ENCODE measurements around the gene DNAJA2. TPM values are rescaled to one million over a fixed set of nuclear protein-coding genes. Genes with fewer than 3 reads are reported as not detected.

Gene DNAJA2
- total RNA-seq, 5 donors from 2014 or later (not counting 1 experiment from before 2014, with no cell fraction given): 60.4 to 75.3 (median 67.4) TPM

DNA sequence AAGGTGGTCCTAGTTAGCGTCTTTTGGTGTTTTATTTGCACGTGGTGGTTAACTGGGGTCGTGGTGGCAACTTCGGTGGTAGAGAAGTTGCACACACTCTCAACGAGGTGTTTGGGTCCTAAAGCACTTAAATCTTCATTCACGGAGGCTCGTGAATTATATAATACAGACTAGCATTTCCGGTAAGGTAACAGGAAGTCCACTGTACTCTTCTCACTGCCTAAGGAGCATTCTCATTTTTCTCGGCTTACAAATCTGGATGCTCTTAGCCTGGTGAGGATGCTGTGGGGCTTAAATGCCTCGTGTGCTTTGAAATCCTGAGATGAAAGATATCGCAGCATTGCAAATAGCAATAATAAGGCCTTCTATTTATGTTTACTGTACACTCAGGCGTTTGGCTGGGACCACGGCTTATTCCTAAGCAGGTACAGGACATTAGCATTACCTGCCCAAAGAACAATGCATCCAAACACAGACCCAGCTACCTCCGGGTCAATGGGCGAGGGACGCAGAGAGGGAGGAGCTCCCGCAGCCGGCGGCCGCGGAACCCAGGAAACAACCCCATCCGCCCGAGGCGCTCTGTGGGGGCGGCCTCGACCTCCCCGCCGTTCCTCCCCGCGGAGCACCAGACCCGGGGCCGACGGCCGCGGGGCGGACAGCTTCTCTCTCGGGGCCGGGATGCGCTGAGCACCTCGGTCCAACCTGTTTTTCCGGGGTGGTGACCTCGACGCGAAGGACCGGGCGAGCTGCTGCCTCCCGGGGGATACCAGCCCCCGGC, 856 bp downstream of the DNAJA2 start:
- H3K4me1 Mint-ChIP-seq: peaks cover 53 to 70% (median 69%) of the 10 kb centered on the region in 3 donors
- Histone ChIP-seq H3K4me1 (ENCODE audit: control insufficient read depth in 1 of 2, extremely low read depth in 1 of 2, insufficient read depth in 2 of 2, low read length in 2 of 2) (peaks cover 14 to 29% of the 10 kb centered on the region in 2 experiments), H3K4me3 (ENCODE audit: control insufficient read depth in 1 of 2, extremely low read depth in 1 of 2, low read length in 1 of 2) (peak overlapping the region; percentile 62 to 75), H3K36me3 (ENCODE audit: control insufficient read depth in 2 of 2, extremely low read depth in 1 of 2, insufficient read depth in 1 of 2, low read length in 1 of 2) (peaks cover 5 to 31% of the 10 kb centered on the region in 2 donors), H3K9me3 (no peaks in the 10 kb centered on the region), H3K27me3 (replicated peaks in 1 of 2; ENCODE audit: control insufficient read depth in 2 of 2, extremely low read depth in 1 of 2, insufficient read depth in 2 of 2, low read length in 1 of 2) (no peaks in the 10 kb centered on the region), H3K27ac (ENCODE audit: low read length) (peak overlapping the region; percentile 92)
- CTCF ChIA-PET: interaction anchor here (0.6 to 1.3 kb wide), 2 partner anchors 21 to 65 kb away, joined by 3 to 4 read pairs; no protein-coding TSS in a partner anchor
- ATAC-seq (replicated peaks in 1 of 4) (peak; percentile 16 to 50 (median 33)), DNase-seq (peak in 27 of 35 experiments; percentile 4 to 67 (median 21))
- H3K27ac Mint-ChIP-seq: peak overlapping the region; percentile 97 to 99
- H3K9me3 Mint-ChIP-seq: no peaks in the 10 kb centered on the region
- under 1% methylated on average over 38 of the region's 48 CpGs for WGBS (ENCODE audit: insufficient coverage)
- peak overlapping the region; percentile 91 to 98 (median 95) for H3K4me3 Mint-ChIP-seq
- H3K27me3 Mint-ChIP-seq: no peaks in the 10 kb centered on the region
- H3K36me3 Mint-ChIP-seq: peaks cover 28% of the 10 kb centered on the region
- POLR2A ChIA-PET: interaction anchor here (0.9 to 1.2 kb wide), 3 partner anchors 9 to 15 kb away, joined by 3 to 4 read pairs (median 3); no protein-coding TSS in a partner anchor

DNA sequence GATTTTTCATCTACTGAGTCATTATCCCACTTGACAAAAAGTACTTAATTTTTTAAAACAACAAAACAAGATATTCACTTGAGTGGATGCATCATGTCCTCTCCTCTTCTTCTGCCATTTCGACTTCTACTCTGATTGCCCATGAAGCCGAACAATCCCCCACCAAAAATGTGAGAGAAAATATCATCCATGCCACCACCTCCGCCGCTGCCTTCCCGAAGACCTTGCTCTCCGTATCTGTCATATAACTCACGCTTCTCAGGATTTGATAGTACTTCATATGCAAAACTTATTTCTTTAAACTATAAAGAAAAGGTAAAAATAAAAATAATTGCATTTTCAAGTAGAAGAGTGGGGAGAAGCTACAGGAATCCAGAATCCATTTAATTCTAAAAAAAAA, 2.2 kb downstream of the DNAJA2 start:
- Histone ChIP-seq H3K9me3 (no peaks in the 10 kb centered on the region), H3K36me3 (ENCODE audit: control insufficient read depth in 2 of 2, extremely low read depth in 1 of 2, insufficient read depth in 1 of 2, low read length in 1 of 2) (peaks cover 8 to 44% of the 10 kb centered on the region in 2 donors), H3K4me1 (ENCODE audit: control insufficient read depth in 1 of 2, extremely low read depth in 1 of 2, insufficient read depth in 2 of 2, low read length in 2 of 2) (peaks cover 14 to 29% of the 10 kb centered on the region in 2 experiments), H3K27ac (ENCODE audit: low read length) (peak overlapping the region; percentile 92), H3K4me3 (ENCODE audit: control insufficient read depth in 1 of 2, extremely low read depth in 1 of 2, low read length in 1 of 2) (no peak overlapping the region), H3K27me3 (replicated peaks in 1 of 2; ENCODE audit: control insufficient read depth in 2 of 2, extremely low read depth in 1 of 2, insufficient read depth in 2 of 2, low read length in 1 of 2) (no peaks in the 10 kb centered on the region)
- Mint-ChIP-seq H3K27me3 (no peaks in the 10 kb centered on the region), H3K27ac (peak overlapping the region; percentile 51 to 72), H3K4me1 (peaks cover 61 to 73% (median 70%) of the 10 kb centered on the region in 3 donors), H3K4me3 (peak overlapping the region; percentile 32 to 98 (median 49)), H3K9me3 (no peaks in the 10 kb centered on the region), H3K36me3 (peaks cover 39% of the 10 kb centered on the region)
- CTCF ChIA-PET: interaction anchor here (0.5 to 0.9 kb wide), 3 partner anchors 8 to 408 kb away, joined by 3 to 7 read pairs (median 4); no protein-coding TSS in a partner anchor
- POLR2A ChIA-PET: interaction anchor here (0.6 to 0.7 kb wide), 6 partner anchors 9 to 1287 kb away, joined by 3 to 4 read pairs (median 3); no protein-coding TSS in a partner anchor
- ATAC-seq (replicated peaks in 1 of 4): no peak
- no peak for DNase-seq
- WGBS (ENCODE audit: insufficient coverage): no CpG with 5 or more reads among the region's 7 CpGs

DNA sequence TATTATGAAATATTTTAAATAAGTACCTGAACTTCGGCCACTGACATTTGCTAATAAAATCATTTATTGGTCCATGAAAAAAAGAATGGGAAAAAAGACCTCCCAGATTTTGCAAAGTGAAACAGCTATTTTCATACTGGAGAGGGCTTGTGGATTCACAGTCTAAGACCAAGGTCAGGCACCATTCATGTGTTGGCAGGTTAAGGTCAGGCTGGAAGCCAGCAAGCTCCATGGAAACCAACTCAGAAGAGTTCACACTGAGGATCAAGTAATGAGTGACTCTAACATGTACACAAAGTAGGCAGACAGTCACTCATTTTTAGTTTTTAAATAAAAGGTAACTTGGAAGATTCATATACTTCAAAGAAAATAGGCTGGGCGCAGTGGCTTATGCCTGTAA, 3.4 kb downstream of the DNAJA2 start:
- ATAC-seq (replicated peaks in 1 of 4) (no peak), DNase-seq (no peak)
- Histone ChIP-seq H3K9me3 (no peaks in the 10 kb centered on the region), H3K27ac (ENCODE audit: low read length) (no peak overlapping the region), H3K27me3 (replicated peaks in 1 of 2; ENCODE audit: control insufficient read depth in 2 of 2, extremely low read depth in 1 of 2, insufficient read depth in 2 of 2, low read length in 1 of 2) (no peaks in the 10 kb centered on the region), H3K36me3 (ENCODE audit: control insufficient read depth in 2 of 2, extremely low read depth in 1 of 2, insufficient read depth in 1 of 2, low read length in 1 of 2) (peaks cover 8 to 56% of the 10 kb centered on the region in 2 donors), H3K4me3 (ENCODE audit: control insufficient read depth in 1 of 2, extremely low read depth in 1 of 2, low read length in 1 of 2) (no peak overlapping the region), H3K4me1 (ENCODE audit: control insufficient read depth in 1 of 2, extremely low read depth in 1 of 2, insufficient read depth in 2 of 2, low read length in 2 of 2) (peaks cover 14 to 29% of the 10 kb centered on the region in 2 experiments)
- H3K9me3 Mint-ChIP-seq: no peaks in the 10 kb centered on the region
- no peaks in the 10 kb centered on the region for H3K27me3 Mint-ChIP-seq
- no peak overlapping the region for H3K27ac Mint-ChIP-seq
- H3K4me1 Mint-ChIP-seq: peaks cover 54 to 64% (median 63%) of the 10 kb centered on the region in 3 donors
- peaks cover 41% of the 10 kb centered on the region for H3K36me3 Mint-ChIP-seq
- H3K4me3 Mint-ChIP-seq: peak overlapping the region in 1 of 3 donors; percentile 98
- CTCF ChIA-PET: no interaction called here
- WGBS (ENCODE audit: insufficient coverage): 83% methylated on average over 1 of the region's 2 CpGs
- POLR2A ChIA-PET: no interaction called here

DNA sequence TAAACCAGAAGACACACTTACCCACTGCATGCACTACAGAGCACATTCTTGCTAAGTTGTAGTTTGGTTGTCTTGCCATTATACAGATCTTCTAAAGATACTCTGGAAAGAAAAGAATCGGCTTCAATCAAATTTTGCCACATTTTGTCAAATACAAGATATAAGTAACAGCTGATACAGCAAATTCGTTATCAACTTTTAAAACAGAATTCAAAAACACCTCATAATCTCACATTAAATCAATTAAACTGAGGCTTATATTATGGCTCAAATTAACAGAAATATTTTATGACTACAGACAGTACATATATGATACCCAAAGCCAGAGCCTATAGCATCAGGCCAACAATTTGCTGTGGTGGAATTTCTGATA, 5.4 kb downstream of the DNAJA2 start:
- Histone ChIP-seq H3K4me3 (ENCODE audit: control insufficient read depth in 1 of 2, extremely low read depth in 1 of 2, low read length in 1 of 2) (no peak overlapping the region), H3K9me3 (no peaks in the 10 kb centered on the region), H3K27me3 (replicated peaks in 1 of 2; ENCODE audit: control insufficient read depth in 2 of 2, extremely low read depth in 1 of 2, insufficient read depth in 2 of 2, low read length in 1 of 2) (no peaks in the 10 kb centered on the region), H3K4me1 (ENCODE audit: control insufficient read depth in 1 of 2, extremely low read depth in 1 of 2, insufficient read depth in 2 of 2, low read length in 2 of 2) (peaks cover 8 to 19% of the 10 kb centered on the region in 2 experiments), H3K36me3 (ENCODE audit: control insufficient read depth in 2 of 2, extremely low read depth in 1 of 2, insufficient read depth in 1 of 2, low read length in 1 of 2) (peaks cover 11 to 76% of the 10 kb centered on the region in 2 donors), H3K27ac (ENCODE audit: low read length) (no peak overlapping the region)
- Mint-ChIP-seq H3K4me1 (peaks cover 51 to 63% (median 62%) of the 10 kb centered on the region in 3 donors), H3K27ac (no peak overlapping the region), H3K4me3 (no peak overlapping the region), H3K9me3 (no peaks in the 10 kb centered on the region), H3K36me3 (peaks cover 51% of the 10 kb centered on the region), H3K27me3 (no peaks in the 10 kb centered on the region)
- no peak for ATAC-seq (replicated peaks in 1 of 4)
- ChIA-PET CTCF (no interaction called here), POLR2A (interaction anchor here in 1 of 2 donors (0.7 kb wide), 1 partner anchor 17 kb away, joined by 3 read pairs; no protein-coding TSS in a partner anchor)
- no peak for DNase-seq
- 100% methylated on average over 1 of the region's 2 CpGs for WGBS (ENCODE audit: insufficient coverage)

DNA sequence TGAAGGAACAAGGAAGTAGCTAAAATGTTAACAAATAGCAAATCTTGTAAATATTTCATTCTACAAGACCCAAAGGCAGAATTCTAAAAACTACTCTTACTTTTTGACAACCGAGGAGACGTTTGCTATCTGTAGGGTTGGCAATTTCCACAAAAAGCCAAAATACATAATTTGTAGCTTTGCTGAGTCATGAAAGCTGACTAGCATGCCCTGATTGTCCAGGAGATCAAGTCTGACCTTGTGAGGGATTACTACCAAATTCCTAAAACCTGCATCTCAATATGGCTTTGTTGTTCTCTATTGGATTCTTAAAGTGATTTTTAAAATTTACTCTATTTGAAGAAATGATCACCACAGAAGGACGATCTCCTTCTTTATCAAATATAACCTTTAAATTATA, 10.8 kb downstream of the DNAJA2 start:
- peaks cover 49 to 53% (median 50%) of the 10 kb centered on the region in 3 donors for H3K4me1 Mint-ChIP-seq
- no CpG with 5 or more reads among the region's 3 CpGs for WGBS (ENCODE audit: insufficient coverage)
- no peak for DNase-seq
- POLR2A ChIA-PET: interaction anchor here (0.5 to 1.4 kb wide), 8 partner anchors 9 to 1277 kb away, joined by 3 to 14 read pairs (median 4); no protein-coding TSS in a partner anchor
- H3K27me3 ChIP-seq (replicated peaks in 1 of 2; ENCODE audit: control insufficient read depth in 2 of 2, extremely low read depth in 1 of 2, insufficient read depth in 2 of 2, low read length in 1 of 2): no peaks in the 10 kb centered on the region
- no peaks in the 10 kb centered on the region for H3K4me1 ChIP-seq (ENCODE audit: control insufficient read depth in 1 of 2, extremely low read depth in 1 of 2, insufficient read depth in 2 of 2, low read length in 2 of 2)
- H3K4me3 Mint-ChIP-seq: peak overlapping the region in 1 of 3 donors; percentile 9
- peaks cover 22 to 92% of the 10 kb centered on the region in 2 donors for H3K36me3 ChIP-seq (ENCODE audit: control insufficient read depth in 2 of 2, extremely low read depth in 1 of 2, insufficient read depth in 1 of 2, low read length in 1 of 2)
- H3K27ac ChIP-seq (ENCODE audit: low read length): no peak overlapping the region
- peak overlapping the region; percentile 78 to 79 for H3K27ac Mint-ChIP-seq
- H3K36me3 Mint-ChIP-seq: peaks cover 51% of the 10 kb centered on the region
- CTCF ChIA-PET: interaction anchor here (1.2 to 1.5 kb wide), 2 partner anchors 11 to 15 kb away, joined by 3 to 4 read pairs; no protein-coding TSS in a partner anchor
- no peaks in the 10 kb centered on the region for H3K9me3 ChIP-seq
- H3K4me3 ChIP-seq (ENCODE audit: control insufficient read depth in 1 of 2, extremely low read depth in 1 of 2, low read length in 1 of 2): no peak overlapping the region
- no peak for ATAC-seq (replicated peaks in 1 of 4)
- no peaks in the 10 kb centered on the region for H3K9me3 Mint-ChIP-seq
- no peaks in the 10 kb centered on the region for H3K27me3 Mint-ChIP-seq
